Stimulated activated CD8-positive, alpha-beta memory T cell treated with anti-CD3 and anti-CD28 coated beads, Interleukin-7, amount 100 ng/mL, for 4 hours (primary cell): ENCODE data around the gene CABCOCO1.

Experiments used
- DNase-seq, 2 donors: peaks; one replicate each; pipeline ENCODE4 v3.0.0-alpha.2; 2020; ENCODE audit warnings: low read depth in 2 of 2

CABCOCO1 gene

DNA sequence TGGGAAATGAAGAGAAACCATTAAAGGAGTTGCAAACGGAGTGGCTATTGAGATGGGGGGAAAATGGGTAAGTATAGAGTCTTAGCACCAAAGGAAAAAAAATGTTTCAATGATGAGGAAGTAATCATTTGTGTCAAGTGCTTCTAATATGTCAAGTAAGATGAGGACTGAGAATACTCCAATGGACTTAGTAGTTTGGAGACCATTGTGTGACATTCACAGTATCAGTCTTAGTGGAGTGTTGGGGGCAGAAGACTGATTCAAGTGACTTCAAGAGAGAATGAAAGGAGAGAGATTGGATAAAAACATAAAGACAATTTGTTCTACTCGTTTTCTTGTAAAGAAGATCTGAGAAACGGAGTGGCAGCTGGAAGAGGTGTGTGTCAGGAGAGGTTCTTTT is 150.2 kb downstream of the CABCOCO1 start:
- DNase-seq, result no peak

DNA sequence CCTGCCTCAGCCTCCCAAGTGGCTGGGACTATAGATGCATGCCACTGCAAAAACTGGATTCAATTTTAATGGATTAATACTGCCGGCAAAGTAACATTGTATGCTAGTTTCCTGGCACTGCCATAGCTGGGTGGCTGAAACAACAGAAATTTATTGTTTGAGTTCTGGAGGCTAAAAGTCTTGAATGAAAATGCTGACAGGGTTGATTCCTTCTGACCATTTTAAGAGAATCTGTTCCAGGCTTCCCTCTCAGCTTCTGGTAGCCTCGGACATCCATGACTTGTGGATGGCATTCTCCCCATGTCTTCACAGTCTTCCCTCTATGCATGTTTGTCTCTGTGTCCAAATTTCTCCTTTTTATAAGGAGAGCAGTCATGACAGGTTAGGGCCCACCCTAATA is 151.4 kb downstream of the CABCOCO1 start:
- DNase-seq, result no peak

DNA sequence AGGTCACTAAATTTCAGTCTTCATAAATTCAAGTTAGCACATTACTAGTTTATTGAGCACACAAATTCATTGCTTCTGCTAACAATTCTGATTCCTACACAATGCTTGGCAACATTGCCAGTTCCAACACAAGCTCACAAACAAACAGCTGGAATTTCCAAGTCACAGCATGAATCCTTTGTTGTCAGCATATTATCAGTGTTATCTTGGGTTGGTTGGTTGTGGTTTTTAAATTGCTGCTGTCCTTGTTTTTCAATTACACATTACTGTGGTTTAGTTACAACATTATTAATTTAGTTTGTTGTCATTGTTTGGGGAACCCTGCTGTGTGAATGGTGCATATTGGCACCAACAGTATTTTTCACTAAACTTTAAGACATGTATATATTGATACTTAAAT is 152.8 kb downstream of the CABCOCO1 start:
- no peak for DNase-seq
